CD14-positive monocyte (primary cell): ENCODE measurements around the gene LRRFIP1. TPM values are rescaled to one million over a fixed set of nuclear protein-coding genes. Genes with fewer than 3 reads are reported as not detected.

ENCODE experiments used
- DNase-seq, 3 donors: peaks; one replicate each; pipeline ENCODE4 v3.0.0-alpha.2; 2011 to 2022
- H2AFZ ChIP-seq: 2 replicates; pipeline ENCODE4 v1.6.0; 2012; ENCODE audit warnings: mild to moderate bottlenecking, low read depth, low read length, inconsistent platforms; ENCODE audit not compliant: insufficient read depth, poor library complexity, severe bottlenecking
- H3K27ac ChIP-seq, 2 donors: 1 replicate in 1 of 2; 2 replicates in 1 of 2; pipeline ENCODE4 v1.5.1; 2012 to 2013; ENCODE audit warnings: low read length in 2 of 2, control low read depth in 1 of 2, inconsistent platforms in 1 of 2, low read depth in 1 of 2, mild to moderate bottlenecking in 1 of 2
- H3K27me3 ChIP-seq, 2 donors: one replicate each; pipeline versions ENCODE4 v1.6.0 to v1.6.1; 2011 to 2013; ENCODE audit warnings: low read length in 2 of 2; ENCODE audit not compliant: control insufficient read depth in 2 of 2, insufficient read depth in 2 of 2
- H3K36me3 ChIP-seq, 2 donors: replicated peaks in 1 of 2; 1 replicate in 1 of 2; 2 replicates in 1 of 2; pipeline versions ENCODE4 v1.5.1 to v1.6.1; 2012 to 2013; ENCODE audit warnings: low read length in 2 of 2, control low read depth in 1 of 2, inconsistent platforms in 1 of 2, mild to moderate bottlenecking in 1 of 2; ENCODE audit not compliant: insufficient read depth in 2 of 2, control insufficient read depth in 1 of 2
- H3K4me1 ChIP-seq, 2 donors: 1 replicate in 1 of 2; 2 replicates in 1 of 2; pipeline versions ENCODE4 v1.5.1 to v1.6.1; 2012 to 2013; ENCODE audit warnings: low read length in 2 of 2, control low read depth in 1 of 2, inconsistent platforms in 1 of 2, mild to moderate bottlenecking in 1 of 2, moderate library complexity in 1 of 2; ENCODE audit not compliant: insufficient read depth in 2 of 2, control insufficient read depth in 1 of 2
- H3K4me2 ChIP-seq: replicated peaks from 2 replicates; pipeline ENCODE3; 2012; ENCODE audit warnings: low read length, moderate library complexity, mild to moderate bottlenecking; ENCODE audit not compliant: poor library complexity, severe bottlenecking; ENCODE audit errors: extremely low read depth
- H3K4me3 ChIP-seq, 3 experiments: fragments of 200-600 bp in 1 of 3; sonication (generic) in 1 of 3; replicated peaks in 1 of 3; 1 replicate in 2 of 3; 2 replicates in 1 of 3; pipeline ENCODE4 v1.5.1; 2011 to 2013; ENCODE audit warnings: low read length in 3 of 3, mild to moderate bottlenecking in 3 of 3, control low read depth in 2 of 3, low read depth in 2 of 3, inconsistent platforms in 1 of 3, moderate library complexity in 1 of 3
- H3K79me2 ChIP-seq: 2 replicates; pipeline ENCODE4 v1.6.0; 2012; ENCODE audit warnings: mild to moderate bottlenecking, control low read depth, inconsistent platforms, low read length, moderate library complexity; ENCODE audit not compliant: insufficient read depth
- H3K9ac ChIP-seq: 2 replicates; pipeline ENCODE4 v1.6.0; 2017; ENCODE audit warnings: low read length, mild to moderate bottlenecking; ENCODE audit not compliant: insufficient read depth, poor library complexity, severe bottlenecking
- H3K9me3 ChIP-seq, 2 donors: replicated peaks in 1 of 2; 1 replicate in 1 of 2; 2 replicates in 1 of 2; pipeline versions ENCODE4 v1.5.1 to v1.6.1; 2012 to 2013; ENCODE audit warnings: low read length in 2 of 2, control low read depth in 1 of 2; ENCODE audit not compliant: control insufficient read depth in 1 of 2, insufficient read depth in 1 of 2
- H4K20me1 ChIP-seq: 2 replicates; pipeline ENCODE4 v1.6.0; 2012; ENCODE audit warnings: mild to moderate bottlenecking, low read length, control low read depth, moderate library complexity; ENCODE audit not compliant: insufficient read depth
- H3K27ac Mint-ChIP-seq, 7 donors: one replicate each; pipeline ENCODE4 v1.8.0; 2020; ENCODE audit warnings: mild to moderate bottlenecking in 7 of 7, mixed read lengths in 7 of 7, moderate library complexity in 6 of 7, inconsistent platforms in 2 of 7
- H3K27me3 Mint-ChIP-seq, 3 donors: one replicate each; pipeline ENCODE4 v1.8.0; 2021 to 2022; ENCODE audit warnings: low read depth in 3 of 3, mild to moderate bottlenecking in 3 of 3, mixed read lengths in 3 of 3, moderate library complexity in 3 of 3, inconsistent platforms in 1 of 3
- H3K36me3 Mint-ChIP-seq, 2 donors: one replicate each; pipeline ENCODE4 v1.8.0; 2020; ENCODE audit warnings: mixed read lengths in 2 of 2, inconsistent platforms in 1 of 2, mild to moderate bottlenecking in 1 of 2
- H3K4me1 Mint-ChIP-seq: one replicate; pipeline ENCODE4 v1.8.0; 2020; ENCODE audit warnings: mild to moderate bottlenecking, mixed read lengths
- H3K4me3 Mint-ChIP-seq, 2 donors: one replicate each; pipeline ENCODE4 v1.8.0; 2020; ENCODE audit warnings: mild to moderate bottlenecking in 2 of 2, mixed read lengths in 2 of 2, moderate library complexity in 1 of 2
- H3K9me3 Mint-ChIP-seq, 7 donors: one replicate each; pipeline ENCODE4 v1.8.0; 2020 to 2022; ENCODE audit warnings: mixed read lengths in 7 of 7, mild to moderate bottlenecking in 6 of 7, moderate library complexity in 6 of 7, inconsistent platforms in 2 of 7
- WGBS: methylation state at CpG from one replicate; pipeline ENCODE4 v1.1.5; 2013; ENCODE audit warnings: missing lambda C conversion rate; ENCODE audit not compliant: insufficient coverage; 5-methylcytosine and 5-hydroxymethylcytosine counted together
- intact Hi-C, 2 donors: fragments of 100-400 bp; cut with micrococcal nuclease; formaldehyde crosslinking; loops; one replicate each; pipeline versions ENCODE4 v1.15.0 to v1.15.1; 2023
- polyA plus RNA-seq, 3 donors: library from polyadenylated mRNA; depleted of rRNA in 1 of 3; unstranded in 2 of 3; stranded (reverse) in 1 of 3; fragments of 300-500 nt in 2 of 3; fragments of >200 nt in 1 of 3; fragmentation: Illumina TruSeq in 2 of 3; gene quantifications; 1 replicate in 2 of 3; 2 replicates in 1 of 3; pipeline ENCODE4 v1.2.3, GENCODE V29; 2012 to 2021
- TF ChIP-seq, protein P1 (sequence below): fragments of 200-600 bp; IDR thresholded peaks from one replicate; pipeline ENCODE4 v1.8.0; 2022; ENCODE audit warnings: antibody characterized with exemption, mild to moderate bottlenecking

Gene LRRFIP1
- polyA plus RNA-seq, 3 donors, result 67.3 to 148 (median 98.3) TPM

- Histone ChIP-seq H3K27me3 (no peaks in the 10 kb centered on the region), H3K79me2 (peaks cover 14% of the 10 kb centered on the region), H3K4me1 (peaks cover 42% of the 10 kb centered on the region in 2 donors), H2AFZ (no peak overlapping the region), H3K36me3 (no peaks in the 10 kb centered on the region), H3K27ac (no peak overlapping the region), H3K4me2 (no peak overlapping the region), H3K9ac (no peak overlapping the region), H4K20me1 (no peaks in the 10 kb centered on the region), H3K4me3 (no peak overlapping the region), H3K9me3 (no peaks in the 10 kb centered on the region)
- WGBS, result 88% methylated on average over 2 of the region's 8 CpGs
- peaks cover 50% of the 10 kb centered on the region for H3K4me1 Mint-ChIP-seq
- TF ChIP-seq, protein P1, sequence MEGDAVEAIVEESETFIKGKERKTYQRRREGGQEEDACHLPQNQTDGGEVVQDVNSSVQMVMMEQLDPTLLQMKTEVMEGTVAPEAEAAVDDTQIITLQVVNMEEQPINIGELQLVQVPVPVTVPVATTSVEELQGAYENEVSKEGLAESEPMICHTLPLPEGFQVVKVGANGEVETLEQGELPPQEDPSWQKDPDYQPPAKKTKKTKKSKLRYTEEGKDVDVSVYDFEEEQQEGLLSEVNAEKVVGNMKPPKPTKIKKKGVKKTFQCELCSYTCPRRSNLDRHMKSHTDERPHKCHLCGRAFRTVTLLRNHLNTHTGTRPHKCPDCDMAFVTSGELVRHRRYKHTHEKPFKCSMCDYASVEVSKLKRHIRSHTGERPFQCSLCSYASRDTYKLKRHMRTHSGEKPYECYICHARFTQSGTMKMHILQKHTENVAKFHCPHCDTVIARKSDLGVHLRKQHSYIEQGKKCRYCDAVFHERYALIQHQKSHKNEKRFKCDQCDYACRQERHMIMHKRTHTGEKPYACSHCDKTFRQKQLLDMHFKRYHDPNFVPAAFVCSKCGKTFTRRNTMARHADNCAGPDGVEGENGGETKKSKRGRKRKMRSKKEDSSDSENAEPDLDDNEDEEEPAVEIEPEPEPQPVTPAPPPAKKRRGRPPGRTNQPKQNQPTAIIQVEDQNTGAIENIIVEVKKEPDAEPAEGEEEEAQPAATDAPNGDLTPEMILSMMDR, result no peak
- H3K36me3 Mint-ChIP-seq, result peaks cover 10 to 24% of the 10 kb centered on the region in 2 donors
- peaks cover 0 to 2% (median 0%) of the 10 kb centered on the region in 7 donors for H3K9me3 Mint-ChIP-seq
- peak overlapping the region in 1 of 7 donors; percentile 30 for H3K27ac Mint-ChIP-seq
- H3K27me3 Mint-ChIP-seq, result no peaks in the 10 kb centered on the region
- intact Hi-C loops, result no loop called here
- H3K4me3 Mint-ChIP-seq, result no peak overlapping the region
- DNase-seq, result no peak
Observed at GRCh38 chr2:237680702-237681478, 53.5 kb downstream of the LRRFIP1 start.

GRCh38 chr2:237682151-237682550 is 54.8 kb downstream of the LRRFIP1 start:
- Mint-ChIP-seq H3K27ac (no peak overlapping the region), H3K4me3 (no peak overlapping the region), H3K36me3 (peaks cover 4 to 18% of the 10 kb centered on the region in 2 donors), H3K9me3 (peaks cover 0 to 2% (median 0%) of the 10 kb centered on the region in 7 donors), H3K4me1 (peaks cover 50% of the 10 kb centered on the region), H3K27me3 (no peaks in the 10 kb centered on the region)
- no peak overlapping the region for H3K9ac ChIP-seq
- H3K4me3 ChIP-seq, result no peak overlapping the region
- no peaks in the 10 kb centered on the region for H4K20me1 ChIP-seq
- peaks cover 8% of the 10 kb centered on the region for H3K79me2 ChIP-seq
- no peaks in the 10 kb centered on the region for H3K9me3 ChIP-seq
- 100% methylated on average over 5 of the region's 7 CpGs for WGBS
- no peak overlapping the region for H2AFZ ChIP-seq
- DNase-seq, result no peak
- H3K27me3 ChIP-seq, result no peaks in the 10 kb centered on the region
- H3K4me2 ChIP-seq, result no peak overlapping the region
- no peaks in the 10 kb centered on the region for H3K36me3 ChIP-seq
- TF ChIP-seq, protein P1, result no peak
- no peak overlapping the region for H3K27ac ChIP-seq
- H3K4me1 ChIP-seq, result peaks cover 41 to 42% of the 10 kb centered on the region in 2 donors
- intact Hi-C loops, result no loop called here
